CD4-positive, alpha-beta T cell treated with Interleukin-15 for 1 hour (primary cell): Measurements from ENCODE around the gene TBL1Y.

Experiments used
- DNase-seq: peaks from one replicate; pipeline ENCODE4 v3.0.0-alpha.2; 2020

TBL1Y gene

DNA sequence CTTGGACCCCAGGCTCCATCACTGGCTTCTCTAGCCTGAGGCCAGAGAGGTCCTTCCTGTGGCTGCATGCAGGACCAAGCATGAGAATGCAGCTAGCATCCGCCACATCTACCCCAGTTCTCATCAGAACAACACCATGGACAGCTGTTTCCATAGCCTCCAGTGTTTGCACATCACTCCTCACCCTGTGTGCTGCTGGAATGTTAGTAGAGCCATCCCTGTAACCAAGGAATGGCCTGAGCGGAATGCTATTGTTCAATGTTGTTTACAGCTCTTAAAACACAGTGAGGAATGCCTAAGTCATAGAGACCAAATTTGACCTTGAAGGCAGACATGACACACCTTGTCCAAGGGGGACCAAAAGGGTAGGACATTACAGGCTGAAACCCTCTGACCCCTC, 183.9 kb downstream of the TBL1Y start:
- no peak for DNase-seq

DNA sequence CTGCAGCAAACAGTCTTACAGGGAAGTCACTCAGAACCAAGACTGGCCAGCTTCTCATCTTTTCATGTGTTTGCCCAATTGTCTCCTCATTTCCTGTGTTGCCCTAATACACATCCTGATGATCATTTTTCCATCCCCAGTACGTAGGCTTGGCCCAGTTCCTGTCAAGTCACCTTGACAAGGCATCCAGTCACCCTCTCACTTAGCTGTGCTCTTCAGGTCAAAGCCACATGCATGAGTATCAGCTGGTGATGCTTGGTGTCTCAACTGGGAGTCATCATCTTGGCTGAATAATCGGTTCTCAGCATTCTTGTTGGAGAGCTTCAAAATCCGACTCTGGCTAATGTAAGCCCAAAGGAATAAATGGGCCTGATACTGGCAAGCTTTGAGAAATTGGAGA, 186.5 kb downstream of the TBL1Y start:
- no peak for DNase-seq

DNA sequence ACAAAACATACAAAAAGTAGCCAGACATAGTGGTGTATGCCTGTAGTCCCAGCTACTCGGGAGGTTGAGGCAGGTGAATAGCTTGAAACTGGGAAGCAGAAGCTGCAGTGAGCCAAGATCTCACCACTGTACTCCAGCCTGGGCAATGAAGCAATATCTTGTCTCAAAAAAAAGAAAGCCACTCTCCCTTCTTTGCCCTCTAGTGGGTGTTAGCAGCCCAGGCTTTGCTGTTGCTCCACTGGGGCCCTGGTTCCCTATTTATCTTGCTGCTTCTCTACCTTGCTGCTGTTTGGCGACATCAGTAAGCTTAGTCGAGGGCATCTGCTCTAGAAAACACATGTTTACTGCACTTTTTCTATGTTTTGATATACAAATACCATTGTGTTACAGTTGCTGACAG, 189.2 kb downstream of the TBL1Y start:
- no peak for DNase-seq

DNA sequence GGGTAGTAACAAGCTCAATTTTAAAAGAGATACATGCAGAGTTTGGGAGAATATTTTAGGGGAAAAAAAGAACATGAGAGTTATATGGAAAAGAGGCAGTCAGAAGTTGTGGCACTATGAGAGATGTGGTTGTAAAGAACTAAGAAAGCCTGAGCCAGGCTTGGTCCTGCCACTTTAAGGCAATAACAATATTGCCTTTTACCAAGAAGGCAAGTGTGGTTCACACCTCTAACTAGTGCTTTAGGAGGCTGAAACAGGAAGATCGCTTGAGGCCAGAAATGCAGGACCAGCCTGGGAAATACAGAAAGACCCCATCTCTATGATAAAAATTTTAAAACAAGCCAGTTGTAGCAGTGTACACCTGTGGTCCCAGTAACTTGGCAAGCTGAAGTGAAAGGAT, 192.2 kb downstream of the TBL1Y start:
- DNase-seq = no peak

DNA sequence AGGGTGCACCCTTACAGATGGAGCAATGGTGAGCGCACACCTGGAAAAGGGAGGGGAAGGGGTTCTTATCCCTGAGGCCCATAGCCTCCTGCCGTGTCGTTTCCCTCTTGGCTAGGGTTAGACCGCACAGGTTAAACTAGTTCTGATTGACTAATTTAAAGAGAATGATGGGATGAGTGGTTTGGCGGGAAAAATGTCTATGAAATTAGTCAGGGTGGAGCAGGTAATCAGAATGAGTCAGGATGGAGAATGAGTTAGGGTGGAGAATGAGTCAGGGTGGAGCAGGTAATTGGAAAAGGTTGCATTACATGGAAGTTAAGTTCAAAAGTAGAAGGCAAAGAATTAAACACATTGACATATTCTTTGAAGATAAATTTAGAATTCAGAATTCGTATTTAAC, 196.7 kb downstream of the TBL1Y start:
- DNase-seq = no peak

DNA sequence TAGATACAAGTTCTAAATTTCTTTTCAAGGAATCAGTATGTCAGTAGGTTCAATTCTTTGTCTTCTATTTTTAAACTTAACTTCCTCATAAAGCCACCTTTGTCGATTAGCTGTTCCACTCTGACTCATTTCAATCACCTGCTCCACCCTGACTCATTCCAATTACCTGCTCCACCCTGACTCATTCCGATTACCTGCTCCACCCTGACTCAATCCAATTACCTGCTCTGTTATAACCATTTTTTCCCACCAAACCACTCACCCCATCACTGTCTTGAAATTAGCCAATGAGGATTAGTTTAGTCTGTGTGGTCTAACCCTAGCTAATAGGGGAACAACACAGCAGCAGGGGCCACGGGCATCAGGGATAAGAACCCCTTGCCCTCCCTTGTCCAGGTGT, 199.6 kb downstream of the TBL1Y start:
- DNase-seq = no peak

DNA sequence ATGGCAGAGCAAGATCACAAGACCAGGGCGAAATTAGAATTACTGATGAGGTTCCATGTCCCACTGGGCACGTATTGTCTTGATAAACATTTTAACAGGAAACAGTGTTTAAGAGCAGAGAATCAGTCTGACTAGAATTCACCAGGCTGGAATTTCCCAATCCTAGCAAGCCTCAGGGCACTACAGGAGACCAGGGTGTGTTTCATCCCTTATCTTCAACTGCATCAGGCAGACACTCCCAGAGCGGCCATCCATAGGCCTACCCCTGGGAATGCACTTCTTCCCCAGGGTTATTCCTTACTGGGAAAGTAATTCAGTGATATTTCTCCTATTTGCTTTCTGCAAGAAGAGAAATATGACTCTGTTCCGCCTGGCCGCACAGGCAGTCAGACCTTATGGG, 205.4 kb downstream of the TBL1Y start:
- no peak for DNase-seq

DNA sequence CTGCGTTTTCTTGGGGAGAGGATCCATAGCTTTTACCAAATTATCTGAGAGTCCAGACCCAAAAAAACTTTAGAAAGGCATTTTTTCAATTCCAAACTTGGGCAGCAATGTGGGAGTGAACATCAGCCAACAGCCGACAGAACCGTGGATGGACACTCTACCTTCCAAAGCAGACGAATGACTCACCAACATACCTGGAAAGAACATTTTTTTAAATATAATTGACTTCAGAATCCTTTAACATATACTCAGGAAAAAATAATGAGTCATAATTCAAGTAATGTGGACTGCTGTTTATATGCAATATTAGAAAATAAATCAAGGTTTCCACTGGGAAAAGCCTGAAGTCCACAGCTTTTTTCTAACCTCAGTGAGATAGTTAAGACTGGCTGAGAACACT, 211.7 kb downstream of the TBL1Y start:
- no peak for DNase-seq

DNA sequence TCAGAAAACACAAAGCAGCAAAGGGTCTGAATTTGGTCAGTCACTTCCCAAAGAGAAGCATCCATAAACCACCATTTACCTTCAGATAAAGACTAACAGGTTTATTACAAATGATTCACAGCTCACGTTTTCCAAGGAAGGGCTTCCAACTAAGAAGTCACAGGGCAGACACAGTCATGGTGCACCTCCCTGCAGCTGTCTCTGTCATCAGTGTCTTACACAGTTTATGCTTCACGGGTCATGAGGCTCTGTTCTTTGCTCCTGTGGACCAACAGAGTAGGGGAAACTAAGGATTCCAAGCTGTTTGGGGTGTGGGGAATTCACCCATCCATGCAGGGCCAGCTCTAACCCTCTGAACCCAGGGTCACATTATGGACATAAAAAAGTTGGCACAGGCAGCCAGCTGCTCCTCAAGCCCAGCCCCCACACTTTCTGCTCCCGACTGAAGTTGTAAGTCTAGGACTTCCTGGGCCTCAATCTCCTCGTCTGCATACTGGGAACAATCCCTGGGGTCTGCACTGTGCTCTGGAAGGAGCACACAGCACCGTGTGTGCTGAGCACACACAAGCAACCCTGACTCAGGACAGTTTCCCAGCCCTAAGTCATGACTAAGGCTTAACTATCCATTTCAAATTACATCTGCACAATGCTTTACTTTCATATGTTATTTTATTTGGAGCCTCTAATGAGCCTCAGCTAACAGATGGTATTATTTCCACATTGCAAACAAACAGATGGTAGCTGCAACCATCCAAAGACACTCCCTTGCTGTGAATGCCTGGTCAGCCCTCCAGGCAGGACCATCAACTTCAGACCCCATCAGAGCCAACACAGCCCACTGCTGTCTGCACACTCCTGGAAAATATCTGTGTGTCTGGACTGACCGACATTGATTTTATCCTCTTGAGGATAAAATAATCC, 214.9 kb downstream of the TBL1Y start:
- no peak for DNase-seq

DNA sequence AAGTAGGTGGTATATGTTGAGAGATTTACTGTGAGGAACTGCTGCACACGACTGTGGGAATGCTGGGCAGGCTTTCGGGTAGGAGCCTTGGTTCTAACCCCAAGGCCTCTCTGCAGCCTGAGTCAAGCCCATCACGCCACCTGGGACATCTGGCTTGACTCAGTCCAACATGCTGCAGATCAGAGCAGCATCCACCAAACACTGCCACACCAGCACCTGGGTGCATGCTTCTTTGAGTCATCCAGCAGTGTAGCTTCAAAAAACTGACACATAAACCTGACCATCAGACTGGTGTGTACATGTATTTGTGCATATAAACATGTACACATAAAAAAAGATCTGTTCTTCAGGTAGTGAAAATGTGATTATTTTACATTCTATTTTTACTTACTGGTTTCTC, 217.7 kb downstream of the TBL1Y start:
- no peak for DNase-seq
